ENCODE results near the gene SBNO2. TPM values are rescaled to one million over a fixed set of nuclear protein-coding genes. Genes with fewer than 3 reads are reported as not detected.

SBNO2 gene
- total RNA-seq, 4 donors from 2014 or later, result 22.8 to 69.0 (median 25.5) TPM

GRCh38 chr19:1110809-1111640 lies 63.0 kb downstream of the SBNO2 start:
- intact Hi-C loops (cut with DNase I), result loop anchor here (5.0 kb wide), 1 partner anchor 81 kb away; no protein-coding TSS in a partner anchor
- Histone ChIP-seq H3K36me3 (peaks cover 57 to 72% of the 10 kb centered on the region in 2 donors), H3K4me3 (replicated peaks in 1 of 3) (no peak overlapping the region), H3K4me1 (peaks cover 4 to 16% of the 10 kb centered on the region in 2 donors), H3K27me3 (no peaks in the 10 kb centered on the region), H3K27ac (no peak overlapping the region), H3K9me3 (no peaks in the 10 kb centered on the region)
- no peak for DNase-seq
- WGBS, 2 donors, result 66 to 86% methylated on average over 4 to 5 of the region's 18 CpGs
- TF ChIP-seq POLR2A (IDR thresholded peaks at IDR 0.05), result no peak
- TF ChIP-seq, protein P1, sequence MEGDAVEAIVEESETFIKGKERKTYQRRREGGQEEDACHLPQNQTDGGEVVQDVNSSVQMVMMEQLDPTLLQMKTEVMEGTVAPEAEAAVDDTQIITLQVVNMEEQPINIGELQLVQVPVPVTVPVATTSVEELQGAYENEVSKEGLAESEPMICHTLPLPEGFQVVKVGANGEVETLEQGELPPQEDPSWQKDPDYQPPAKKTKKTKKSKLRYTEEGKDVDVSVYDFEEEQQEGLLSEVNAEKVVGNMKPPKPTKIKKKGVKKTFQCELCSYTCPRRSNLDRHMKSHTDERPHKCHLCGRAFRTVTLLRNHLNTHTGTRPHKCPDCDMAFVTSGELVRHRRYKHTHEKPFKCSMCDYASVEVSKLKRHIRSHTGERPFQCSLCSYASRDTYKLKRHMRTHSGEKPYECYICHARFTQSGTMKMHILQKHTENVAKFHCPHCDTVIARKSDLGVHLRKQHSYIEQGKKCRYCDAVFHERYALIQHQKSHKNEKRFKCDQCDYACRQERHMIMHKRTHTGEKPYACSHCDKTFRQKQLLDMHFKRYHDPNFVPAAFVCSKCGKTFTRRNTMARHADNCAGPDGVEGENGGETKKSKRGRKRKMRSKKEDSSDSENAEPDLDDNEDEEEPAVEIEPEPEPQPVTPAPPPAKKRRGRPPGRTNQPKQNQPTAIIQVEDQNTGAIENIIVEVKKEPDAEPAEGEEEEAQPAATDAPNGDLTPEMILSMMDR (IDR thresholded peaks at IDR 0.05), result no peak

DNA sequence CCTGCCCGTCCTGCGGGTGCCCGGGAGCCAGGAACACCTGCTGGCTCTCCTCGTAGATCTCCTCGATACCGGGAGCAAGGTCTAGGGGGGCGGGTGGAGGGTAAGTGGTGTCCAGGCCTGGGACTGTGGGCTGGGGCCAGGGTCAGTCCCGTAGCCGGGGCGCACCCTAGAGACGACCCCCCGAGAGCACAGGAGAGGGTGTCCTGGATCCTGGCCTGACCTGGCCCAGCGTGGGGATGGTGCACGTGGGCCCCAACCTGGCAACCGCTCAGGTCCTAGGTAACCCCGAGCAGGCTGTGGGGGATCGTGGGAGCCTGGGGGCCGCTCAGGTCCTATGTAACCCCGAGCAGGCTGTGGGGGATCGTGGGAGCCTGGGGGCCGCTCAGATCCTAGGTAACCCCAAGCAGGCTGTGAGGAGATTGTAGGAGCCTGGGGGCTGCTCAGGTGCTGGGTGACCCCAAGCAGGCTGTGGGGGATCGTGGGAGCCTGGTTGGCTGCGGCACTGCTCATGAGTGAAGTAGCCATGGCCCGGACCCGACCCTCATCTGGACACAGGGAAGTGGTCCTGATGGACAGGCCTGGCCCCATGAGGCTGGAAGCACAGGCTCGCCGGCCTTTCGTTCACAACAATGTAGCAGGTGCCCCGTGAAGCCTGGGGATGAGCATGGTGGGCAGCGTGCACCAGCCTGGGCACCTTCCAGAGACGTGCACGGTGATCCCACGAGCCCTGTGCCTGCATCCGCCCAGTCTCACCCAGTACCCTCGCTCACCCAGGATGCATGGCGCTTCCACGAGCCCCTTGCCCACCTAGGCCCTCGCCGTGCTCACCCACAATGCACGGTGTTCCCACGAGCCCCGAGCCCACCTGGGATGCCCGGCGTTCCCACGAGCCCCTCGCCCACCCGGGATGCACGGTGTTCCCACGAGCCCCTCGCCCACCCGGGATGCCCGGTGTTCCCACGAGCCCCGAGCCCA lies 64.1 kb downstream of the SBNO2 start:
- no peak overlapping the region for H3K4me3 ChIP-seq (replicated peaks in 1 of 3)
- H3K4me1 ChIP-seq, result peaks cover 11 to 26% of the 10 kb centered on the region in 2 donors
- H3K27me3 ChIP-seq, result no peaks in the 10 kb centered on the region
- peaks cover 52 to 65% of the 10 kb centered on the region in 2 donors for H3K36me3 ChIP-seq
- WGBS, 2 donors, result 95 to 98% methylated on average over 22 to 37 of the region's 54 CpGs
- TF ChIP-seq POLR2A (IDR thresholded peaks at IDR 0.05), result no peak
- TF ChIP-seq, protein P1 (IDR thresholded peaks at IDR 0.05), result no peak
- no peaks in the 10 kb centered on the region for H3K9me3 ChIP-seq
- intact Hi-C loops (cut with DNase I), result loop anchor here (5.0 kb wide), 1 partner anchor 82 kb away; no protein-coding TSS in a partner anchor
- no peak for DNase-seq
- no peak overlapping the region for H3K27ac ChIP-seq

GRCh38 chr19:1109032-1109551 lies 65.0 kb downstream of the SBNO2 start:
- TF ChIP-seq POLR2A (IDR thresholded peaks at IDR 0.05), result no peak
- TF ChIP-seq, protein P1 (IDR thresholded peaks at IDR 0.05), result no peak
- peaks cover 46 to 58% of the 10 kb centered on the region in 2 donors for H3K36me3 ChIP-seq
- no peak overlapping the region for H3K4me3 ChIP-seq (replicated peaks in 1 of 3)
- peaks cover 12 to 26% of the 10 kb centered on the region in 2 donors for H3K4me1 ChIP-seq
- H3K27me3 ChIP-seq, result no peaks in the 10 kb centered on the region
- 96% methylated on average over 10 of the region's 48 CpGs; no CpG with 5 or more reads in 1 of the 2 donors for WGBS, 2 donors
- intact Hi-C loops (cut with DNase I), result no loop called here
- DNase-seq, result no peak
- no peaks in the 10 kb centered on the region for H3K9me3 ChIP-seq
- H3K27ac ChIP-seq, result no peak overlapping the region

DNA sequence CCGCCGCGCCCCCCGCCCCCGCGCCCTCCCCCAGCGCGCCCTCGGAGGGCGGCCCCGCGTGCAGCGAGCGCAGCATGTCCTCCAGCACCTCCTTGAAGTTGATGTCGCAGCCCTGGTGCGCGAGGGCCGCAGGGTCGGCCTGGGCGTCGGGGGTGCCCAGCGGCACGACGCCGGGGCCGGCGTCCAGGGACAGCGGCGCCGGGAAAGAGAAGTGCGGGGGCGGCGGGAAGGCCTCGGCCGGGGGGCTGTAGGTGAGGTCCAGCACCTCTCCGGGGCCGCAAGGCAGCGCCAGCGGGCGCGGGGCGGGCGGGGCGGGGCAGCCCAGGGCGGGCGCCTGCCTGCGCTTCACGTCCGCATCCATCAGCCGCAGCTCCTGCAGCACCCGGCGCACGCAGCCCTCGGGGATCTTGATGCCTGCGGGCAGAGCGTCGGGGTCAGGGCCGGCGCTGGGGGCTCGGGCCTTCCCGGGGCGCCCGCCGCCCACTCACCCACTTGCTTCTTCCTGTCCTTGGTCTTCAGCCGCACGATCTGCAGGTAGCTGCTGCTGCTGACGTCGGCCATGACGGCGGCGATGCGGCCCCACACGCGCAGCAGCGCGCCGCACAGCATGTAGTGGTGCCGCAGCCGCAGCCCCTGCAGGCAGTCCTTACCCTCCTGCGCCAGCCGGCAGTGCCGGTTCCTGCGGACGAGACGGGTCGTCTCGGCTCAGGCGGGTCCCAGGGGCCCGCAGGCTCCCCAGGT lies 65.6 kb downstream of the SBNO2 start:
- no peak for TF ChIP-seq POLR2A (IDR thresholded peaks at IDR 0.05)
- TF ChIP-seq, protein P1 (IDR thresholded peaks at IDR 0.05), result no peak
- Histone ChIP-seq H3K4me1 (peaks cover 10 to 20% of the 10 kb centered on the region in 2 donors), H3K9me3 (no peaks in the 10 kb centered on the region), H3K4me3 (replicated peaks in 1 of 3) (no peak overlapping the region), H3K36me3 (peaks cover 44 to 54% of the 10 kb centered on the region in 2 donors), H3K27ac (no peak overlapping the region), H3K27me3 (no peaks in the 10 kb centered on the region)
- 96% methylated on average over 52 to 54 of the region's 89 CpGs for whole genome bisulfite sequencing, 2 donors
- intact Hi-C loops (cut with DNase I), result no loop called here
- no peak for DNase-seq
